ENCODE results near the gene LANCL2.

LANCL2 gene

GRCh38 chr7:55377162-55377817 is 12.2 kb downstream of the LANCL2 start:
- no peak for TF ChIP-seq CTCF (IDR thresholded peaks at IDR 0.05)

- no peak for TF ChIP-seq CTCF (IDR thresholded peaks at IDR 0.05)
These were observed 14.1 kb downstream of the LANCL2 start for GRCh38 chr7:55379285-55379684.

- TF ChIP-seq CTCF (IDR thresholded peaks at IDR 0.05): no peak
These were observed 16.1 kb downstream of the LANCL2 start for GRCh38 chr7:55381189-55381588.

- no peak for TF ChIP-seq CTCF (IDR thresholded peaks at IDR 0.05)
These were observed 16.6 kb downstream of the LANCL2 start for GRCh38 chr7:55381696-55382095.

GRCh38 chr7:55382251-55382650 is 17.1 kb downstream of the LANCL2 start:
- TF ChIP-seq CTCF (IDR thresholded peaks at IDR 0.05): no peak

- TF ChIP-seq CTCF (IDR thresholded peaks at IDR 0.05): no peak
These were observed 21.4 kb downstream of the LANCL2 start for GRCh38 chr7:55386541-55386940.

GRCh38 chr7:55387062-55387965 is 22.2 kb downstream of the LANCL2 start:
- TF ChIP-seq CTCF (IDR thresholded peaks at IDR 0.05): no peak

Data from LNCAP (cell line).